NOMO-1 treated with dmso at 0.1 percent for 144 hours (cell line): ENCODE data around the gene FXYD2.
"Not testable (repeated sequence)": the region's sequence is repeated elsewhere in the genome, so short reads cannot be mapped to it uniquely, and the experiment has no call there.

Experiments used
- DNase-seq: peaks from one replicate; lab custom pipeline; 2025; ENCODE audit not compliant: unreplicated experiment; lab: John Stamatoyannopoulos, UW

Gene FXYD2

DNA sequence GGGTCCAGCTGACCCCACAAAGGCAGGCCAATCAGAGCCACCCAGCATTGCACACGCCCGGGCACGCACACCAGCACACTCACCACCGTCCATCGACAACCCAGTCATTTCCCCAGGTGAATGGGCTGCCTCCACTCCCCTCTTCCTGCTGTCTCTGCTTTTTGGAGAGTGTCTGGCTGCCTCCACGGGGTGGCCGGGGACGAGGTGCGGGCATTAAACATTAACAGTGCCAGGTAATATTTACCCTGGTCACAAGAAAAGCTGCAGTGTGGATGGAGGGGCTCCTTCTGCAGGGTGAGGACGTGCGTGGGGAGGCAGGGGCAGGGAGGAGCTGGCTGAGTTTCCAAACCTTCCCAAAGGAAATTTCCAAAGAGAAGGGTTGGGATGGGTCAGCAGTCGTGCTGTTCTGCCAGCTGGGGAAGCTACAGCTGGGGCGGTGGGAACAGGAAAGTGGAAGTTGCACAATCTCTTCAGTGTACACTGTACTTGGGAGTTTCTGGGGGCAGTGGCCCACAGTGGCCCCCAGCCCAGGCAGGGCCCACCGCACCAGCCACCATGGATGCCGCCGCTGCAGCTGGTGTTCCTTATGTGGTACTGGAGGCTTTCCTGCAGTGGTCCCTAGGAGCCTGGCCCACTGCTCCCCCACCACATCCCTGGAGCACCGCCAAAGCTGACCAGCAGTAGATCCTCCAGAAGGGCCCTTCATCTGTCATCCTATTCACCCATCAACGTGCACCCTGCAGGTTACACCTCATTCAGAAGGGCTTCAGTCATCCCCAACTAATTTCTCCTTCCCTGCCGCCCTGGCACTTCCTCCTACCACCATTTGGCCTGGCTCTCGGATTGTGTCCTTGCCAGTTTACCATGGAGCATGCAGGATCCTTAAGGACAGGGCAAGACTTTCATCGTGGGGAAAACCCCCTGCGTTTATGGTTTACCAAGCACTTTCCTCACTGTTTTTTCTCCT, at the start of gene FXYD2:
Gene FXYD2, minus strand, starts transcription at position 174 of the 967 bp plus-strand sequence. Its CDS starts 66 bp downstream, at position 108.
- DNase-seq, result no peak

GRCh38 chr11:117873828-117874125, 49.2 kb upstream of the FXYD2 start:
- DNase-seq, result no peak

DNA sequence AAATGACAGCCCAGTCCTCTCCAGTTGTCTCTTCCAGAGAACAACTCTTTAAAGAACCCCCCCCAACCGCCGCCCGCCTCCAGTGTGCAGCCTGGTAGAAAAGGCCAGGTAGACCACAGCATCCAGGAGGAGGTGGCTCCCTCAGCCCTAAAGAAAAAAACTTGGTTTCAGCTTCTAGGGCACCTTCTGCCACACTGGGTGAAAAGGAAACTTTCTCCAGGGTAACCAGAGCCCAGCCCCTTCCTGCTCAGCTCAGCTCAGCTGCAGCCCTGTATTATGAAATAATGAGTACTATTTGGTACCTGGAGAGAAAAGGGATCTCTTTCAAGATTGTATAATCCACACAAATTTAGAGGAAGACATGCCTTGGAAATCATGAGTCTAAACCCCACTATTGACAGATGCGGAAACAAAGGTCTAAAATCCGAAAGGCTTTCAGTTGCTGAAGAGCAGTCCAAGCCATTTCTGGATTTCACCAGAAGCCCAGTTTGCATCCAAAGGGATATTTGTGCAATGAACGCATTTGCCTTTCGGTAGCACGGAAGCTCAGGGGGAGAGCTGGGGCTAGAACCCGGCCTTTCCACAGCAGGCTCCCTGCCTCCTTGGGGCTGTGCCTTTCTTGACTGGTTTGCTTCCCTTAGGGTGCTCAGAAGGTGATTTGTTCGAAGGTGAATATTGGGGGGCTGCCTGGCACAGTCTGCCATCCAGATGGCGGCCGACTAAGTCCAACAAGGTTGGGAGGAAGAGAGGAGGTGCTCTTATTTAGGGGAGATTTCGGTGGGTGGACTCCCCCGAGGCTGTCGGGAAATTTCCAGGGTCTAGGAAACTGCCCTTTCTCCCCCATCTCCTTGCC, 48.7 kb upstream of the FXYD2 start:
- no peak for DNase-seq

- DNase-seq, result no peak
Measured at GRCh38 chr11:117872420-117872961, 47.9 kb upstream of the FXYD2 start.

- no peak for DNase-seq
Measured at GRCh38 chr11:117871784-117872183, 47.2 kb upstream of the FXYD2 start.

DNA sequence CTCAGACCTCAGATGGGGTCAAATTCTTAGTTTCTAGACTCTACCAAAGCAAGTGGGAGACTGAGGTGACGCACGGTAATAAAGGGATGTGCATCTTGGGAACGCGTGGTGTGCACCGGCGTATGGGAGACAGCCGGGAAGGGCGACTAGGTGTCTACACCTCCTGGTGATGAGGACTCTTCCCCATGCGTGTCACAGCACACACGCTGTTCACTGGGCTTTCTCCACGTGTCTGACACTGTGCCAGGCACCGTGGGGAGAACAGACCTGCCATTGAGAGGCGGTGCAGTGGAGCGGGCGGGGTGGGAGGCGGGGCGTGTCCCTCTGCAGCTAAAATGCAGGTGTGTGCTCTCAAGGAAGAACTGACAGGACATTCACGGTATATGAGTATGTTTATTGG, 46.6 kb upstream of the FXYD2 start:
- no peak for DNase-seq

GRCh38 chr11:117870103-117870952, 45.8 kb upstream of the FXYD2 start:
- no peak for DNase-seq

DNA sequence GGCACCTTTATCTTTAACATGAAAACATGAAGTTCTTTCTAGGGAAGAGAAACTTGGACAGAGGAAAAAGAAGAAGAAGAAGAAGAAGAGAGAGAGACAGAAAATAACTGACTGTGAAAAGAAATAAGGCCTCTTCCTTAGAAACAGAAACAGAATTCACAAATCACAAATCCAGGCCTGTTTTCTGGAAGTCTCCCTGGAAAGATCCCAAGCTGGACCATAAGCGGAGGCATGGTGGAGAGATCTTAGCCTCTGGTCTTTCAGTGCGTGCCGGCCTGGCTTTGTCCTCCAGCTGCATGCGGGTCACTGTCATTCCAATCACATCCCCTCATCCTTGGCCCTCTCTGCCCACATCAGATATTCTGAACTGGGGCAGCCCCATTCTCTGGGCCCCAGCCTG, 45.1 kb upstream of the FXYD2 start:
- DNase-seq, result no peak

DNA sequence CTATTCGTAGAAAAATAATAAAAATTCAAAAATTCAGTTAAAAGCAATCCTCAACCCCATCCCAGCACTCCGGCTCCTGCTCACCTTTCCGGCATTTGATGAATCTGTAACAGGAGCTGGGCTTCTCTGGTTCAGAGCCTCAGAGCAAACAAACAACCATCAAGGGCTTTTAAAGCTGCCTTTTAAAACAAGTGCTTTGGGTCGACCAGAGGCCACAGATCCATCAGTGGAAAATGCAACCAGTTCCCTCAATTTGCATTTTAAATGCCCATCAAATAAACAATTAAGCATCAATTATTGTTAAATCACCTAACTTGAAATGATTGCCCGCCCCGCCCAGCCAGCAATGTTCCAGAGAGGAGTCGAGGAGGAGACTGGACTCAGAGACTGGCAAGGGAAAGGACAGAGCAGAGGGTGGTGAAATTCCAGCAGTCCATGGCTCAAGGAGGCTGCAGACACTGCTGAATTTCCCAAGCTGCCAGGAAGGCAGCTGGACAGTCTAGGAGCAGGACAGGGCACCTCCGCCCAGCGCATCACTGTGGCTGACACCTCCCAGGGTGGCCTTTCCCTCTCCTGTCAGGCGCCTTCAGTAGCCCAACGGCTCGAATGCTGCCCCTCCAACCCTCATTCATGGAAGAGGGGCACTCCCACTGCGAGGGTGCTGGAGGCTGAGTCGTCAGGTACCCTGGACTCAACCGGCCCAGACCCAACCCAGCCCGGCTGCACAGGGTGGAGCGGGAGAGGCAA, 44.4 kb upstream of the FXYD2 start:
- DNase-seq, result no peak

DNA sequence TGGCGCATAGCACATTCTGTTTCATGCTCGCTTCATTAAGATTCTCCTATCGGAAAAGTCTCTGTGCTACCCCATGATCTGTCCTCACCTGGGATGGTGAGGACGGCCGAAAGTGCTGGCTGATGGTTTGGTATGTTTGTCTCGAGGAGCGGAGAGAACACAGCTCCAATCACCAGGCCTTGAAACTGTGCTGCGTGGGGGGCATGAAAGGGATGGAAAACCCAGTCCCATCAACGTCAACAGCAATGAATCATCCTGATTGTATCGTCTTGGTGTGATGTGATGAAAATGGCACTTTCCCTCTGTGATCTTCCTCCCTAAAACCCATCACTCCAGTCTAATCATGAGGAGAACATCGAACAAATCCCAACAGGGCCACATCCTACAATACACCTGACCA, 43.5 kb upstream of the FXYD2 start:
- no peak for DNase-seq

DNA sequence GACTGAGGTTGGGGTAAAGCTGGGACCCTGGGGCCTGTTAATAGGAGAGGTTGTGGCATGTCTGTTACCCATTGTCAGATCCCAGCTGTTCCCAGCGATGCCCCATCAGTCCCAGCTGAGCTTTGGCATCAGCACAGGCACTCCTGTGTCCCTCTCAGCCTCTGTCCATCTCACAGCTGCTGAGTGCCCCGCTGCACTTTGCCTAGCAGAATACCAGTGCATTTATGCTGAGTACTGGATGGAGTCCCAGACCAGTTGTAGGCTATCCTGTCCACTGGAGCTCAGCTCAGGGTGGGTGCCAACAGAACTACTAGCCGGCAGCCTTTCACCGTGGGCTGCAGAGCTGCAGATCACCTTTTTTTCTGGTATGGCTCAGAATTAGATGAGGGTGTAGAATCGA, 42.0 kb upstream of the FXYD2 start:
- no peak for DNase-seq

- DNase-seq, result not testable (repeated sequence)
Measured at GRCh38 chr11:117865546-117865945, 41.0 kb upstream of the FXYD2 start.

GRCh38 chr11:117863383-117863782, 38.8 kb upstream of the FXYD2 start:
- no peak for DNase-seq

GRCh38 chr11:117862753-117863152, 38.2 kb upstream of the FXYD2 start:
- DNase-seq, result no peak

GRCh38 chr11:117862019-117862725, 37.6 kb upstream of the FXYD2 start:
- no peak for DNase-seq

DNA sequence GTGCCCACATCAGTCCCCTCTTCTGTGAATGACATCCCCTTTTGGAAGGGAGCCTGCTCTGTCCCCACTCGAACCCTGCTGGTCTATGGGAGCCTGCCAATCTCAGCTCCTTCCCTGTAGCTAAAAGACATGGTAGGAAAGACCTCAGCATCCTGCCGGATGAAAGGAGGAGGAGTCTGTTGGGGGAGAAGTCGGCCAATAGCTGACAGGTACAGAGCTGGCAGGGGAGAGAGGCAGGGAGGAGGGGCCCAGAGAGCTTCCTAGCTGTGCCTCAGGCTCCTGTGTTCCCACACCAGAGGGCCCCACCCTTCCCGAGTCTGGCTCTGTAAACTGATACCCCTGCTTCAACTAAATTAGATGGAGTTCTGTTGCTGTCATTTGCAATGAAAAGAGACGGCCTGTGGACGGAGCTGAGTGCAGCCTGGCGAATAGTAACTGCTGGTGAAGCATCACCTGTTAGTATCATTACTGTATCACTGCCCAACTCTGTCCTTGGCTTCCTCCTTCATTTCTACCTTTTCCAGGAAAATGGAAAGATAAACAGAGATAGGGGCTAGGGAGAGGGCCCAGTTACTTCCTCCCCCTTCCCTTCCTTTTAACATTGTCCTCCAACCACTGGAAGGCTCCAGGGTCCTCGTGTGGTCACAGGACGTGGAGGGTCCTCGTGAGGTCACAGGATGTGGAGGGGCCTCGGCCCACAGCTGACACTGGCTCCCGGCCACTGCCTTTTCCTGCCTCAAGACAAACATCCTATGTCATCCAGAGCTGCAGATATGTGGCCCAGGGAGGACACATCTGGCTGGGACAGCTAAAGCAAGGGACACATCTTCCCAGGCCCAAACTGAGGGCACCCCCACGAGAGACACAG, 36.8 kb upstream of the FXYD2 start:
- no peak for DNase-seq

DNA sequence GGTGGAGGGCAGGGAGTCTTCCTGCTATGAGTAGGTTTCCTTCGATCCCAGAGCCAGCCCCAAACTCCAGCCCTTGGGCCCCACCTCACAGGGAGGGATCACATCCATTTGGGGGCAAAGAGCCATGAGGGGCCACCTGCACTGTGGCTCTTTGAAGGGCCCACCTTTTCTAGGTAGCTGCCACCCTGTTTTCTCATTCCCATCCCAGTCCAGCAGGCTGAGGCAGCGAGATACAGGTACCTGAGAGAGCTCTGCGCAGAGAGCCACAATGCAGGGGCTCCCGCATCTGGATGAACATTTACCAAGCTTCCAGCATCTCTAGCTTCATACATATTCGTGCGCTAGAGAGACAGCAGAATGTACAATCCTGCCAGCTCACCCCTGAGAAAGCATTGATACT, 35.6 kb upstream of the FXYD2 start:
- no peak for DNase-seq

DNA sequence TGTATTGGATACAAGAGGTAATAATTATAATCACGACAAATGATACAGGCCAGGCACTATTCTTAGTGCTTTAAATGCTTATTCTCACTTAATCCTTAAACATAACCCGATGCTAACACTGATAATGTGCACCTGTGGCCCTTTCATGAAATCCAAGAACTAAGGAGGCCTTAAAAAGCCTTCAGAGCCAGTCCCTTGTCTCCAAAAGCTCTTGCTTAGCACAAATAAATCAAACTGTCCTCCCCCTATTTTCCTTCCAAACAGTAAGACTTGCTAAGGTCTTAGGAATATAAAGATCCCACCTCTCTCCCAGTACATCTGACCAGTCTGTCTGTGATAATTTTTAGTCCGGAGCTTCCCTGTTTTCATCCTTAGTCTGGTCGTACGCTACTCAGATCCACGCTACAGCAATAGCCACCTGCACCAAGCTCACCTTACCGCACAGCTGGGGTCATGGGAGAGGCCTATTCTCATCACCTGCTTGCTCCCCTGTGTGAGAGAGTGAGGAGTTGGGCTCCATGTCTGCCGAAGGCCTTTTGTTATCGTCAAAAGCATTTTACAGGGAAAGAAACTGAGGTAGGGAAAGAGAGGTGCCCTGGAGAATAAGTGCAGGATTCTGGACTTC, 35.1 kb upstream of the FXYD2 start:
- no peak for DNase-seq
